GM13977 (cell line): ENCODE data around the gene SYT7.

Source experiments
- DNase-seq: peaks from one replicate; pipeline ENCODE4 v3.0.0; 2012; ENCODE audit warnings: low spot score
- CTCF ChIP-seq: IDR thresholded peaks from 2 replicates; pipeline ENCODE4 v1.5.1; 2012; ENCODE audit warnings: mild to moderate bottlenecking, control low read depth; ENCODE audit not compliant: insufficient read depth; ENCODE audit errors: extremely low read depth, missing control alignments
- in situ Hi-C: fragments of 300-500 bp; cut with MboI; formaldehyde crosslinking; loops from one replicate; pipeline ENCODE4 v1.12.0; 2022; ENCODE audit warnings: low sequenced_read_pairs, low pct_unique_long_range_greater_than_20kb, mixed read lengths, inconsistent platforms; ENCODE audit not compliant: unreplicated experiment

The SYT7 gene

GRCh38 chr11:61534933-61535839 is 45.7 kb downstream of the SYT7 start:
- in situ Hi-C loops = no loop called here
- no peak for TF ChIP-seq CTCF
- DNase-seq = no peak

- DNase-seq = no peak
- in situ Hi-C loops = no loop called here
- no peak for TF ChIP-seq CTCF
Observed at GRCh38 chr11:61534025-61534932, 46.6 kb downstream of the SYT7 start.

- DNase-seq = no peak
- TF ChIP-seq CTCF = no peak
- in situ Hi-C loops = no loop called here
Observed at GRCh38 chr11:61533401-61533800, 47.5 kb downstream of the SYT7 start.

GRCh38 chr11:61533039-61533375 is 47.9 kb downstream of the SYT7 start:
- in situ Hi-C loops = no loop called here
- TF ChIP-seq CTCF = no peak

GRCh38 chr11:61532134-61533038 is 48.5 kb downstream of the SYT7 start:
- TF ChIP-seq CTCF = peak; percentile 82
- in situ Hi-C loops = no loop called here
- DNase-seq = peak; percentile 88

More at GRCh38 chr11:61533039-61533375, 47.9 kb downstream of the SYT7 start:
- no peak for DNase-seq

- in situ Hi-C loops = no loop called here
- DNase-seq = no peak
- TF ChIP-seq CTCF = no peak
Observed at GRCh38 chr11:61531044-61531443, 49.8 kb downstream of the SYT7 start.
